ENCODE data around the gene CNFN. TPM values are rescaled to one million over a fixed set of nuclear protein-coding genes. Genes with fewer than 3 reads are reported as not detected.
A peak's percentile ranks its signal among the peaks of the same experiment; 100 is the strongest.

CNFN gene
- total and polyA plus RNA-seq, 2 donors (not counting 1 experiment from before 2014, with no cell fraction given): not detected

DNA sequence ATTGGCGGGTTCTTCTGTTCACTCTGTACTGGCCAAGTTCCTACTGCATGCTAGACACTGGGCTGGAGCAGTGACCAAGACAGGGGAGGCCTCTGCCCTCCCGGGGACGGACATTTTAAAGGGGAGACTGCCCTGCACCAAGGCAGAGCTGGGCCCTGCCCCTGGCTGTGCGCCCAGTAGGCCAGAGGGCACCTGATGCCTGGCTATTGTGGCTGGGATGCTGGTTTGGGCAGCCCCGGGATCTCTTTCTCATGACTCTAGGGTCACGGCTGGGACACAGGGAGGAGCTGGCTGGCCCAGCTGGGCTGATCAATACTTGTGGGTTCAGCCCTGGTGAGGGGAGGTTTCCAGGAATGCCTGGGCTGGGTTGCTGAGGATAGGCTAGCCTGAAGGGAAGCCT, 19.4 kb upstream of the CNFN start:
- H4K20me1 ChIP-seq (ENCODE audit: control insufficient read depth, extremely low read depth, insufficient read depth, low read length): no peaks in the 10 kb centered on the region
- TF ChIP-seq, protein P1, sequence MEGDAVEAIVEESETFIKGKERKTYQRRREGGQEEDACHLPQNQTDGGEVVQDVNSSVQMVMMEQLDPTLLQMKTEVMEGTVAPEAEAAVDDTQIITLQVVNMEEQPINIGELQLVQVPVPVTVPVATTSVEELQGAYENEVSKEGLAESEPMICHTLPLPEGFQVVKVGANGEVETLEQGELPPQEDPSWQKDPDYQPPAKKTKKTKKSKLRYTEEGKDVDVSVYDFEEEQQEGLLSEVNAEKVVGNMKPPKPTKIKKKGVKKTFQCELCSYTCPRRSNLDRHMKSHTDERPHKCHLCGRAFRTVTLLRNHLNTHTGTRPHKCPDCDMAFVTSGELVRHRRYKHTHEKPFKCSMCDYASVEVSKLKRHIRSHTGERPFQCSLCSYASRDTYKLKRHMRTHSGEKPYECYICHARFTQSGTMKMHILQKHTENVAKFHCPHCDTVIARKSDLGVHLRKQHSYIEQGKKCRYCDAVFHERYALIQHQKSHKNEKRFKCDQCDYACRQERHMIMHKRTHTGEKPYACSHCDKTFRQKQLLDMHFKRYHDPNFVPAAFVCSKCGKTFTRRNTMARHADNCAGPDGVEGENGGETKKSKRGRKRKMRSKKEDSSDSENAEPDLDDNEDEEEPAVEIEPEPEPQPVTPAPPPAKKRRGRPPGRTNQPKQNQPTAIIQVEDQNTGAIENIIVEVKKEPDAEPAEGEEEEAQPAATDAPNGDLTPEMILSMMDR (conservative IDR thresholded peaks at IDR 0.05 in 1 of 2, IDR thresholded peaks at IDR 0.05 in 1 of 2; ENCODE audit: low read depth in 1 of 2, low read length in 2 of 2): no peak
- no peak for TF ChIP-seq EZH2 (IDR thresholded peaks at IDR 0.05; ENCODE audit: low read length, missing control alignments)
- DNase-seq (ENCODE audit: low read depth in 2 of 2): peak in 1 of 2 donors; percentile 21

DNA sequence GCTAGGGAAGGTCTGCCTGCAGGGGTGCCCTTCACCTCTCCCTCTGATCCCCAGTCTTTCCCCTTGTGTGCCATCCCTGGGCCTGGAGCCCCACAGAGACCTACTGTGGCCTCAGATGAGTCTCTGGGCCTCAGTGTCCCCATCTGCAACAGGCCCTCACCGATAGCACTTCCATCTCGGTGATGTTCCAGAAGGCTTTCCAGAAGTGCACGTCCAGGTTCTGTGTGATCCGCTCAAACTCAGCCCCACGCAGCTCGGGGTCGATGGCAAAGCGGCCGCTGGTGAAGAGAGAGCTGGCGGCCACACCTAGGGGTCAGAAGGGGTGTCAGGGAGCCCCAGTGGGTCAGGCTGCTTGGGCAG, 17.7 kb upstream of the CNFN start:
- no peaks in the 10 kb centered on the region for H3K36me3 ChIP-seq (ENCODE audit: control insufficient read depth, insufficient read depth, low read length)
- no peak overlapping the region for H3K4me3 ChIP-seq (replicated peaks in 1 of 4; ENCODE audit: control extremely low read depth in 1 of 4, insufficient read depth in 1 of 4, low read depth in 3 of 4, low read length in 4 of 4)
- H3K27ac ChIP-seq (ENCODE audit: insufficient read depth, low read length): no peak overlapping the region
- H3K9ac ChIP-seq (ENCODE audit: insufficient read depth, low read length): no peak overlapping the region
- H3K27me3 ChIP-seq (ENCODE audit: control insufficient read depth, insufficient read depth, low read length): no peaks in the 10 kb centered on the region
- DNase-seq (ENCODE audit: low read depth in 2 of 2): no peak
- no peak overlapping the region for H3K4me2 ChIP-seq (ENCODE audit: extremely low read depth, insufficient read depth, low read length)
- no peaks in the 10 kb centered on the region for H3K9me3 ChIP-seq (ENCODE audit: control insufficient read depth, insufficient read depth, low read depth, low read length)
- no peak for TF ChIP-seq EZH2 (IDR thresholded peaks at IDR 0.05; ENCODE audit: low read length, missing control alignments)
- TF ChIP-seq, protein P1 (conservative IDR thresholded peaks at IDR 0.05 in 1 of 2, IDR thresholded peaks at IDR 0.05 in 1 of 2; ENCODE audit: low read depth in 1 of 2, low read length in 2 of 2): no peak
- H3K79me2 ChIP-seq (ENCODE audit: control insufficient read depth, insufficient read depth, low read length): no peaks in the 10 kb centered on the region
- H4K20me1 ChIP-seq (ENCODE audit: control insufficient read depth, extremely low read depth, insufficient read depth, low read length): no peaks in the 10 kb centered on the region
- no peak overlapping the region for H2AFZ ChIP-seq (ENCODE audit: low read length)
- no peaks in the 10 kb centered on the region for H3K4me1 ChIP-seq (ENCODE audit: control insufficient read depth, extremely low read depth, insufficient read depth, low read length)

More for the DNA sequence above, 19.4 kb upstream of the CNFN start:
- Histone ChIP-seq H3K9ac (ENCODE audit: insufficient read depth, low read length) (no peak overlapping the region), H3K79me2 (ENCODE audit: control insufficient read depth, insufficient read depth, low read length) (no peaks in the 10 kb centered on the region), H3K27me3 (ENCODE audit: control insufficient read depth, insufficient read depth, low read length) (no peaks in the 10 kb centered on the region), H3K27ac (ENCODE audit: insufficient read depth, low read length) (no peak overlapping the region), H3K9me3 (ENCODE audit: control insufficient read depth, insufficient read depth, low read depth, low read length) (no peaks in the 10 kb centered on the region), H3K4me2 (ENCODE audit: extremely low read depth, insufficient read depth, low read length) (no peak overlapping the region), H3K36me3 (ENCODE audit: control insufficient read depth, insufficient read depth, low read length) (no peaks in the 10 kb centered on the region), H2AFZ (ENCODE audit: low read length) (no peak overlapping the region), H3K4me1 (ENCODE audit: control insufficient read depth, extremely low read depth, insufficient read depth, low read length) (no peaks in the 10 kb centered on the region), H3K4me3 (replicated peaks in 1 of 4; ENCODE audit: control extremely low read depth in 1 of 4, insufficient read depth in 1 of 4, low read depth in 3 of 4, low read length in 4 of 4) (no peak overlapping the region)

DNA sequence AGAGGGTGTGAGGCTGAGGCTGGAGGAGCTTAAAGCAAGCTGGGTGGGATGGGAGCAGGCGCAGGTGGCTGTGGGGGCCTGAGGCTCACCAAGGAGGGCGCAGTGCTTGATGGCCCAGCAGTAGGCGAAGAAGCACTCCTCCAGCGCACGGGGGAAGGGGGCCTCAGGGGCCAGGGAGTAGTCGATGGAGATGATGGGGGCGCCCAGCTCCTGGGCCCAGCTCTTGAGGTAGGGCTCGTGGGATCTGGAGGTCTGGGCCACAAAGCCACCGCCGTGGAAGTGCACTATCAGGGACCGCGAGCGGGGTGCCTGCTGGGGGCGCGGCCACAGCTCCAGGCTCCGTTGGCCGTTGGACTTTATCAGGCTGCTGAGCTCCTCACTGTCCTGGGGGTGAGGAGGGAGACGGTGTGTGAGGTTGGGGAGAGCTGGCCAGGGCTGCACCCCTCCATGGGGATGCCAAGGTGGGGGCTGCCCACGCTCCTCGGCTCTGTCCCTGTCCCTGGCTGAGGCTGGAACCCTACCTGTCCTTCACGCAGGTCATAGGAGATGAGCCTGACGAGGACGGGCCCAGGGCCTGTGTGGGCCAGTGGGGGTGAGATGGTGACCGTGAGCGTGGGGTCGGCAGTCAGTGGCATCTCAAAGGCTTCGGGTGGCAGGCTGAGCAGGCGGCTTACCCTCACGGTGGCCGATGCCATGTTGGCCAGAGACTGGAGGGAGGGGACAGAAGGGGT, 17.2 kb upstream of the CNFN start:
- Histone ChIP-seq H2AFZ (ENCODE audit: low read length) (no peak overlapping the region), H3K9ac (ENCODE audit: insufficient read depth, low read length) (no peak overlapping the region), H4K20me1 (ENCODE audit: control insufficient read depth, extremely low read depth, insufficient read depth, low read length) (no peaks in the 10 kb centered on the region), H3K4me3 (replicated peaks in 1 of 4; ENCODE audit: control extremely low read depth in 1 of 4, insufficient read depth in 1 of 4, low read depth in 3 of 4, low read length in 4 of 4) (no peak overlapping the region), H3K4me1 (ENCODE audit: control insufficient read depth, extremely low read depth, insufficient read depth, low read length) (no peaks in the 10 kb centered on the region), H3K9me3 (ENCODE audit: control insufficient read depth, insufficient read depth, low read depth, low read length) (no peaks in the 10 kb centered on the region), H3K79me2 (ENCODE audit: control insufficient read depth, insufficient read depth, low read length) (no peaks in the 10 kb centered on the region), H3K4me2 (ENCODE audit: extremely low read depth, insufficient read depth, low read length) (no peak overlapping the region), H3K36me3 (ENCODE audit: control insufficient read depth, insufficient read depth, low read length) (no peaks in the 10 kb centered on the region), H3K27me3 (ENCODE audit: control insufficient read depth, insufficient read depth, low read length) (no peaks in the 10 kb centered on the region), H3K27ac (ENCODE audit: insufficient read depth, low read length) (no peak overlapping the region)
- no peak for TF ChIP-seq EZH2 (IDR thresholded peaks at IDR 0.05; ENCODE audit: low read length, missing control alignments)
- TF ChIP-seq, protein P1 (conservative IDR thresholded peaks at IDR 0.05 in 1 of 2, IDR thresholded peaks at IDR 0.05 in 1 of 2; ENCODE audit: low read depth in 1 of 2, low read length in 2 of 2): no peak
- no peak for DNase-seq (ENCODE audit: low read depth in 2 of 2)

All from fibroblast of lung (primary cell).